KMS-11 (cell line): ENCODE measurements around the gene TTC17.

Source experiments
- H2AFZ ChIP-seq: fragments of 200-600 bp; sonication (generic); 2 replicates; pipeline ENCODE4 v1.6.1; 2016; ENCODE audit warnings: antibody characterized with exemption, mixed run types, low read depth
- H3K27ac ChIP-seq: fragments of 200-600 bp; sonication (generic); 2 replicates; pipeline ENCODE4 v1.6.1; 2016; ENCODE audit warnings: mild to moderate bottlenecking, mixed run types
- H3K27me3 ChIP-seq: fragments of 200-600 bp; sonication (generic); 2 replicates; pipeline ENCODE4 v1.6.1; 2017; ENCODE audit warnings: mild to moderate bottlenecking, low read depth, mixed run types, moderate library complexity; ENCODE audit not compliant: insufficient read depth
- H3K36me3 ChIP-seq: fragments of 200-600 bp; sonication (generic); 2 replicates; pipeline ENCODE4 v1.6.1; 2017; ENCODE audit warnings: mild to moderate bottlenecking, mixed run types; ENCODE audit not compliant: insufficient read depth
- H3K4me1 ChIP-seq: fragments of 200-600 bp; sonication (generic); 2 replicates; pipeline ENCODE4 v1.6.1; 2016; ENCODE audit warnings: mild to moderate bottlenecking, low read depth, mixed run types; ENCODE audit not compliant: poor library complexity, severe bottlenecking
- H3K4me2 ChIP-seq: fragments of 200-600 bp; sonication (generic); 2 replicates; pipeline ENCODE4 v1.7.0; 2016; ENCODE audit warnings: mild to moderate bottlenecking, mixed run types
- H3K4me3 ChIP-seq: fragments of 200-600 bp; sonication (generic); IDR thresholded peaks from 2 replicates; pipeline ENCODE4 v1.6.1; 2017; ENCODE audit warnings: low read depth, low read length, mixed read lengths; ENCODE audit not compliant: insufficient read depth
- H3K79me2 ChIP-seq: fragments of 200-600 bp; sonication (generic); 2 replicates; pipeline ENCODE4 v1.6.1; 2016; ENCODE audit warnings: low read depth, mixed run types; ENCODE audit not compliant: insufficient read depth
- H3K9ac ChIP-seq: fragments of 200-600 bp; sonication (generic); 2 replicates; pipeline ENCODE4 v1.6.1; 2016; ENCODE audit warnings: mild to moderate bottlenecking, mixed run types
- H4K20me1 ChIP-seq: fragments of 200-600 bp; sonication (generic); 2 replicates; pipeline ENCODE4 v1.6.1; 2016; ENCODE audit warnings: mild to moderate bottlenecking, mixed run types; ENCODE audit not compliant: insufficient read depth
- TF ChIP-seq, protein P1 (sequence below): fragments of 200-600 bp; sonication (generic); conservative IDR thresholded peaks from 2 replicates; pipeline ENCODE4 v1.6.1; 2017; ENCODE audit warnings: low read depth, mild to moderate bottlenecking, antibody characterized with exemption, low read length, moderate library complexity, mixed read lengths

The TTC17 gene

DNA sequence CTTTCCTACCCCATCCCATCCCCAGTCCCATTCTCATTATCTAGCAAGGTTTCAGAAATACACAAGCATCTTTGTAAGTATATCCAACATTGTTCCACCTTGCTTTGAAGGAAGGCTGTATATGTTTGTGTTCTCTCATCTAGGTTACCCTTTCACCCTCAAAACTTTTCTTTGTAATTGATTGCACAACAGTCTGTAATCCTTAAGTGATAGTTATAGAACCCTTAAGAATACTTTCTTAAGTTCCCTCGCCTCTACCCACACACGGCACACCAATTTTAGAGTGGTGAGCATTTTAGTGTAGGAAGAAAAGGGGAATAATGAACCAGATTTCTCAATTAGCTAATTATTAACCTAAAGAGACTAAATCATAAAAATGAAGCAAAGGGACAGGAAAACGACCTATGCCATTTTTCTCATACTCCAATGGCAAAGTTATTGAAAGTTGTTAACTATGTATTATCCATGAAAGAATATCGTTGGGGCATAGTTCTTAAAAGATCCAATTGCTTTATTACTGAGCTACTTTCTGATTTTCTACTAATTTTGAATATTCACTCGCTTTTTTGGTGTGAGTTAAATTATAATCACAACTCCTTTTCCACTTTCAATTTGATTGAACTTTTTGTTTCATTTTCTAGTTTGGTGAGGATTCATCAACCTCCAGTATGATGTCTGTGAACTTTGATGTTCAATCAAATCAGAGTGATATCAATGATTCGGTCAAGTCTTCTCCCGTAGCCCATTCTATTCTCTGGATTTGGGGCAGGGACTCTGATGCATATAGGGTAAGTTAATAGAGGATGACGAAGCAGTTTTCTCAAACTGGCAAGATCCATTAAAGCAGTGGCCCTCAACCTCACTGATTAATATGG is 44.9 kb downstream of the TTC17 start:
- peaks cover 2% of the 10 kb centered on the region for H3K4me1 ChIP-seq
- H3K36me3 ChIP-seq: 0 out of 2 replicates have a peak, but pooled peaks cover 3% of the 10 kb centered on the region
- no peaks in the 10 kb centered on the region for H3K27me3 ChIP-seq
- no peak overlapping the region for H2AFZ ChIP-seq
- TF ChIP-seq, protein P1, sequence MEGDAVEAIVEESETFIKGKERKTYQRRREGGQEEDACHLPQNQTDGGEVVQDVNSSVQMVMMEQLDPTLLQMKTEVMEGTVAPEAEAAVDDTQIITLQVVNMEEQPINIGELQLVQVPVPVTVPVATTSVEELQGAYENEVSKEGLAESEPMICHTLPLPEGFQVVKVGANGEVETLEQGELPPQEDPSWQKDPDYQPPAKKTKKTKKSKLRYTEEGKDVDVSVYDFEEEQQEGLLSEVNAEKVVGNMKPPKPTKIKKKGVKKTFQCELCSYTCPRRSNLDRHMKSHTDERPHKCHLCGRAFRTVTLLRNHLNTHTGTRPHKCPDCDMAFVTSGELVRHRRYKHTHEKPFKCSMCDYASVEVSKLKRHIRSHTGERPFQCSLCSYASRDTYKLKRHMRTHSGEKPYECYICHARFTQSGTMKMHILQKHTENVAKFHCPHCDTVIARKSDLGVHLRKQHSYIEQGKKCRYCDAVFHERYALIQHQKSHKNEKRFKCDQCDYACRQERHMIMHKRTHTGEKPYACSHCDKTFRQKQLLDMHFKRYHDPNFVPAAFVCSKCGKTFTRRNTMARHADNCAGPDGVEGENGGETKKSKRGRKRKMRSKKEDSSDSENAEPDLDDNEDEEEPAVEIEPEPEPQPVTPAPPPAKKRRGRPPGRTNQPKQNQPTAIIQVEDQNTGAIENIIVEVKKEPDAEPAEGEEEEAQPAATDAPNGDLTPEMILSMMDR: no peak
- no peaks in the 10 kb centered on the region for H3K79me2 ChIP-seq
- no peak overlapping the region for H3K4me2 ChIP-seq
- no peaks in the 10 kb centered on the region for H4K20me1 ChIP-seq
- H3K4me3 ChIP-seq: no peak overlapping the region
- H3K27ac ChIP-seq: no peak overlapping the region
- H3K9ac ChIP-seq: no peak overlapping the region

DNA sequence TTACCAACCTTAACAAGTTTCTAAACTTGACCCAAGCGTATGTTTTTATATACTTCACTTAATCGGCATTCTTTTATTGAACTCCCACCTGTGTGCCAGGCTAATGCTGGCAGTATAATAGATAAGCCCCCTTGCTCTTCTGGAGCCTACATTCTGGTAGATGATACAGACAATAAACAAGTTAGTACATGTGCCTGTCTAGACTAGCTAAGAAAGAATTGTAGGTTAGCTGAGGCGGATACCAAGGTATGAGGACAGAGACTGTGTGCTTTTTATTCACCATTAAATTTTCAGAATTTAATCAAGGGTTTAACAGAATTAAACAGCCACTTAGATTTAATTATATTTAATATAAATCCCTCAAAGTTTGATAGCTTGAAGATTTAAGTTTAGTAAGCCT is 45.7 kb downstream of the TTC17 start:
- H3K4me1 ChIP-seq: peaks cover 2% of the 10 kb centered on the region
- H3K9ac ChIP-seq: no peak overlapping the region
- no peaks in the 10 kb centered on the region for H3K27me3 ChIP-seq
- H2AFZ ChIP-seq: no peak overlapping the region
- H3K79me2 ChIP-seq: no peaks in the 10 kb centered on the region
- H3K4me2 ChIP-seq: no peak overlapping the region
- H3K27ac ChIP-seq: no peak overlapping the region
- 0 out of 2 replicates have a peak, but pooled peaks cover 3% of the 10 kb centered on the region for H3K36me3 ChIP-seq
- H4K20me1 ChIP-seq: no peaks in the 10 kb centered on the region
- H3K4me3 ChIP-seq: no peak overlapping the region
- TF ChIP-seq, protein P1: no peak

DNA sequence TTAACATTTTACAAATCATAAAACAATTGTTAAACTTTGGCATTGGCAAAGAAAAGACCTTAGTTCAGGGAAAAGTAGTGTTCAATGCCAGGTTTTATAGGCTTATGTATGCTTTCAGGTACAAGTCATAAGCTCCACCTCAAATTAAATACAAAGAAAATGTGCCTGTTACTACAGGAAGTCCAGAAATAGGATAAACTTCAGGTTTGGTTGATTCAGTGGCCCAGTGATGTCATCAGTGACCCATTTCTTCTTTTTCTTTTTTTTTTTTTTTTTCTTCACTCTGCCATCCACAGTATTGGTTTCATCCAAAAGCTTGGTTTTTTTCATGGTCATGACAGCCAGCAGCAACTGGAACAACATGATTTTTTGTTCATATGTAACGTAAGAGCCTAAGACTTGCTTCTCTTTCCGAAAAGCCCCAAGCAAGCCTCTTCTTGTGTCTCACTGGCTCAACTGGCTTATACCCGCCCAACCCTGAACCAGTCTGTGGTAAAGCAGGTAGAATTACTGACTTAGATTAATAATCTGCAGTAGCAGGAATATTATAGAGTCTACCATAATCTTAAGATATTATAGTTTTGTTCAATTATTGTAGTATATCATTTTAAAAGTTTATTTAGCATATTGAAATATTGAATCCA is 46.2 kb downstream of the TTC17 start:
- no peak overlapping the region for H2AFZ ChIP-seq
- H4K20me1 ChIP-seq: no peaks in the 10 kb centered on the region
- H3K4me3 ChIP-seq: no peak overlapping the region
- H3K79me2 ChIP-seq: no peaks in the 10 kb centered on the region
- no peak overlapping the region for H3K27ac ChIP-seq
- H3K4me1 ChIP-seq: peaks cover 2% of the 10 kb centered on the region
- no peak overlapping the region for H3K4me2 ChIP-seq
- TF ChIP-seq, protein P1: no peak
- H3K36me3 ChIP-seq: 0 out of 2 replicates have a peak, but pooled peaks cover 3% of the 10 kb centered on the region
- no peak overlapping the region for H3K9ac ChIP-seq
- no peaks in the 10 kb centered on the region for H3K27me3 ChIP-seq

DNA sequence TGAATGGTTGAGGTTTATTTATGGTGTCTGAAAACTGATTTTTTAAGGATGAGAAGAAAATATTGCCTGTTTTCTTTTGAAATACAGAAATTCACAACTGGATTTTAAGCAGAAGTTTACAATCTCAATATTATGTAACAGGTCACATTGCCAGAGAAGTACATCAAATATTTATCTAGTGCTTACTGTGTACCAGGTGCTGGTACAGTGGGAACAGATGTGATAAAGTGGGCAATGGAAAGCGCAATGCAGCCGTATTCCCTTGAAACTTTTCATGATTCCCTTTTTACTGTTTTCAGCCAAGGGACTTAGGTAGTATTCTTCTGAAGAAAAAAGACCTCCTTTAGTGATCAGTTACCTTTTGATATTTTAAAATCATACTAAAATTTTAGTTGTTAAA is 49.6 kb downstream of the TTC17 start:
- Histone ChIP-seq H3K4me2 (no peak overlapping the region), H3K27me3 (no peaks in the 10 kb centered on the region), H3K79me2 (no peaks in the 10 kb centered on the region), H3K4me3 (no peak overlapping the region), H4K20me1 (no peaks in the 10 kb centered on the region), H3K27ac (no peak overlapping the region), H2AFZ (no peak overlapping the region), H3K9ac (no peak overlapping the region), H3K36me3 (no peaks in the 10 kb centered on the region), H3K4me1 (peaks cover 2% of the 10 kb centered on the region)
- TF ChIP-seq, protein P1: no peak
